Lower lobe of right lung (tissue), 2 donors: ENCODE results near the gene MAP3K12. TPM values are rescaled to one million over a fixed set of nuclear protein-coding genes. Genes with fewer than 3 reads are reported as not detected.
"Not testable (repeated sequence)": the region's sequence is repeated elsewhere in the genome, so short reads cannot be mapped to it uniquely, and the experiment has no call there.

Source experiments
- ATAC-seq, 2 donors: fragments of 200-7000 bp; cut with Tn5 transposase; one replicate each; pipeline ENCODE4 v1.9.1; 2020 to 2022; ENCODE audit warnings: mild to moderate bottlenecking in 2 of 2, moderate library complexity in 2 of 2
- DNase-seq: peaks from one replicate; pipeline ENCODE4 v3.0.0-alpha.2; 2020
- H3K27ac ChIP-seq: fragments of 200-600 bp; one replicate; pipeline ENCODE4 v1.8.0; 2022
- H3K27me3 ChIP-seq: fragments of 200-600 bp; one replicate; pipeline ENCODE4 v1.8.0; 2022; ENCODE audit warnings: low read depth
- H3K36me3 ChIP-seq: fragments of 200-600 bp; one replicate; pipeline ENCODE4 v1.8.0; 2022; ENCODE audit warnings: mild to moderate bottlenecking
- H3K4me1 ChIP-seq: fragments of 200-600 bp; one replicate; pipeline ENCODE4 v1.8.0; 2022
- H3K4me3 ChIP-seq: fragments of 200-600 bp; one replicate; pipeline ENCODE4 v1.8.0; 2022; ENCODE audit warnings: mild to moderate bottlenecking
- H3K9me3 ChIP-seq: fragments of 200-600 bp; one replicate; pipeline ENCODE4 v1.8.0; 2022
- CTCF ChIP-seq: fragments of 200-600 bp; IDR thresholded peaks from one replicate; pipeline ENCODE4 v1.8.0; 2022; ENCODE audit warnings: antibody characterized with exemption, mild to moderate bottlenecking
- intact Hi-C: fragments of 100-400 bp; cut with DNase I; formaldehyde crosslinking; loops from one replicate; pipeline ENCODE4 v1.11.0; 2022
- total RNA-seq: library from RNA; stranded (reverse); fragmentation: NEBNext Ultra II Directional; extraction: Animal tissue kit (Norgen Biotek cat#: 25700); gene quantifications from one replicate; pipeline ENCODE4 v1.2.1, GENCODE V29; 2021
- donor health status: DM: no; HTN: yes; CAD: no; lungs with severe emphysema.

The MAP3K12 gene
- total RNA-seq, 1 donor from 2014 or later, result 17.5 TPM

- no peak for TF ChIP-seq CTCF
- Histone ChIP-seq H3K27ac (no peak overlapping the region), H3K4me3 (no peak overlapping the region), H3K27me3 (no peaks in the 10 kb centered on the region), H3K9me3 (no peaks in the 10 kb centered on the region), H3K36me3 (peaks cover 56% of the 10 kb centered on the region), H3K4me1 (peaks cover 42% of the 10 kb centered on the region)
- intact Hi-C loops, result no loop called here
- DNase-seq (no peak), ATAC-seq (no peak)
Observed at GRCh38 chr12:53443955-53444354, 55.3 kb downstream of the MAP3K12 start.

GRCh38 chr12:53441040-53441833 lies 58.0 kb downstream of the MAP3K12 start, which contains the start of gene PRR13:
Gene PRR13 (plus strand): TSS chr12:53441734. CDS start chr12:53442715, 981 bp downstream.
- Histone ChIP-seq H3K27me3 (no peaks in the 10 kb centered on the region), H3K36me3 (peaks cover 32% of the 10 kb centered on the region), H3K4me3 (peak within 1 kb of the TSS; percentile 87), H3K27ac (peak within 1 kb of the TSS; percentile 89), H3K9me3 (no peaks in the 10 kb centered on the region), H3K4me1 (peaks cover 42% of the 10 kb centered on the region)
- intact Hi-C loops, result no loop called here
- DNase-seq, result peak; percentile 100
- no peak for TF ChIP-seq CTCF
- peak; percentile 98 to 99 for ATAC-seq

GRCh38 chr12:53439582-53439981 lies 59.7 kb downstream of the MAP3K12 start:
- H3K4me3 ChIP-seq, ATAC-seq, DNase-seq, H3K27ac ChIP-seq, H3K27me3 ChIP-seq, H3K9me3 ChIP-seq, intact Hi-C loops: not testable (repeated sequence)
- Histone ChIP-seq H3K4me1 (peaks cover 28% of the 10 kb centered on the region), H3K36me3 (peaks cover 15% of the 10 kb centered on the region)

GRCh38 chr12:53435326-53435725 lies 63.9 kb downstream of the MAP3K12 start:
- H3K36me3 ChIP-seq, H3K9me3 ChIP-seq, DNase-seq, H3K27ac ChIP-seq, H3K4me3 ChIP-seq, ATAC-seq, H3K27me3 ChIP-seq, intact Hi-C loops, H3K4me1 ChIP-seq: not testable (repeated sequence)

GRCh38 chr12:53431187-53431586 lies 68.1 kb downstream of the MAP3K12 start:
- Histone ChIP-seq H3K4me1 (no peaks in the 10 kb centered on the region), H3K4me3 (no peak overlapping the region), H3K27ac (no peak overlapping the region), H3K27me3 (no peaks in the 10 kb centered on the region), H3K9me3 (no peaks in the 10 kb centered on the region), H3K36me3 (no peaks in the 10 kb centered on the region)
- intact Hi-C loops, result no loop called here
- no peak for TF ChIP-seq CTCF
- no peak for DNase-seq
- no peak for ATAC-seq

GRCh38 chr12:53430116-53430515 lies 69.1 kb downstream of the MAP3K12 start:
- H3K9me3 ChIP-seq, result no peaks in the 10 kb centered on the region
- DNase-seq (no peak), ATAC-seq (no peak)
- TF ChIP-seq CTCF, result no peak
- H3K4me1 ChIP-seq, result no peaks in the 10 kb centered on the region
- H3K36me3 ChIP-seq, result no peaks in the 10 kb centered on the region
- H3K27me3 ChIP-seq, result no peaks in the 10 kb centered on the region
- H3K27ac ChIP-seq, result no peak overlapping the region
- H3K4me3 ChIP-seq, result no peak overlapping the region
- intact Hi-C loops, result no loop called here

Other genes starting within 250 kb of the MAP3K12 start
- 2.2 TPM for gene ESPL1, start 231.2 kb downstream of the MAP3K12 start, total RNA-seq
- gene PFDN5, start 203.9 kb downstream of the MAP3K12 start, total RNA-seq, result 474 TPM
- gene MYG1, start 199.8 kb downstream of the MAP3K12 start, total RNA-seq, result 35.3 TPM
- 45.2 TPM for gene AAAS, start 177.8 kb downstream of the MAP3K12 start, total RNA-seq
- gene SP7, start 163.1 kb downstream of the MAP3K12 start, total RNA-seq, result not detected
- gene SP1, start 119.3 kb downstream of the MAP3K12 start, total RNA-seq, result 91.1 TPM
- gene AMHR2, start 75.6 kb downstream of the MAP3K12 start, total RNA-seq, result 1.2 TPM
- gene PRR13, start 57.7 kb downstream of the MAP3K12 start, total RNA-seq, result 216 TPM
- gene PCBP2, start 47.4 kb downstream of the MAP3K12 start, total RNA-seq, result 767 TPM
- 34.3 TPM for gene TARBP2, start 1.8 kb upstream of the MAP3K12 start, total RNA-seq
- gene NPFF, start 8.0 kb upstream of the MAP3K12 start, total RNA-seq, result not detected
- gene ATF7, start 126.9 kb upstream of the MAP3K12 start, total RNA-seq, result 61.2 TPM
- 264 TPM for gene ATP5MC2, start 176.6 kb upstream of the MAP3K12 start, total RNA-seq
- gene CALCOCO1, start 228.0 kb upstream of the MAP3K12 start, total RNA-seq, result 212 TPM